Measurements from ENCODE around the gene CNPPD1.

Gene CNPPD1

DNA sequence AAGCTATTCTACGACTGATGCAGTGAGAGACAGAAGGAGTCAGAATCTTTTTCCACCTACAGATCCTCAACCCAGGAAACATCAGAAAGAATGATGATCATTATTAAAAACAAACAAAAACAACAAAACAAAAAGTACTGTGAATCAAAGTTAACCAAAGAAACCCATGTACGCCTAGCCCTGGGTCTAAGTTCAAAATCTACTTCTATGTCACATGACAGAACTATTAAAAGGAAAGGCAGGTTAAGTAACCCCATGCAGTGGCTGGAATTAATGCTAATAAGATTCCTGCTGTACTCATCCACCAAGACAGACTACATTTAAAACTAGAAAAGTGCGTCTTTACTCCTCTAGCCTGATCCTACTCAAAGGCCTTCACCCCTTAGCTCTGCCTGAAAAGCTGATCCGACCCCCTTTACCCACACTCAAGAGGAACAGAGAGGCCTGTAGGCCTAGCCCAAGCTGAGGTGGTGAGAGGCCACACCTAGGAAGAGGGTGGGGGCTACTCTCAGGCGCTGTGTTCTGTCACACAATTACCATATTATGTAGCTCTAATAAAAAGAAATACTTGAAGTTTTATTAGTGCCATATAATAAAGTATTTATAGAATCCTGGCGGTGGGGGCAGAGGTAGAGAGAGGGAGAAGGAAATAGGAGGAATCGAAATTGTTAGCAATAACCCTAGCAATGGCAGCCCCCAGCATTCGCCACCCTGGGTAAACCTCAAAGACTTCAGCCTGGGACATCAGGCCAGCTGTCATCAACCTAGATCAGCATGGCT lies 53.2 kb downstream of the CNPPD1 start:
- H3K27me3 ChIP-seq (ENCODE audit: control insufficient read depth in 1 of 2, insufficient read depth in 2 of 2, low read length in 2 of 2), result no peaks in the 10 kb centered on the region
- peak overlapping the region in 1 of 2 donors; percentile 36 for H3K4me3 ChIP-seq (ENCODE audit: low read depth in 1 of 2, low read length in 2 of 2)
- H3K27ac ChIP-seq (ENCODE audit: low read depth, low read length), result peak overlapping the region; percentile 43
- no peaks in the 10 kb centered on the region for H3K36me3 ChIP-seq (ENCODE audit: control insufficient read depth in 1 of 2, insufficient read depth in 2 of 2, low read length in 2 of 2)
- H3K9me3 ChIP-seq (ENCODE audit: control insufficient read depth in 1 of 2, low read length in 2 of 2), result no peaks in the 10 kb centered on the region
- peaks cover 68 to 73% of the 10 kb centered on the region in 2 donors for H3K4me1 ChIP-seq (ENCODE audit: control insufficient read depth in 1 of 2, insufficient read depth in 2 of 2, low read length in 2 of 2)
- peak overlapping the region; percentile 12 to 30 for H3K9ac ChIP-seq (ENCODE audit: low read depth in 1 of 2, low read length in 2 of 2)

DNA sequence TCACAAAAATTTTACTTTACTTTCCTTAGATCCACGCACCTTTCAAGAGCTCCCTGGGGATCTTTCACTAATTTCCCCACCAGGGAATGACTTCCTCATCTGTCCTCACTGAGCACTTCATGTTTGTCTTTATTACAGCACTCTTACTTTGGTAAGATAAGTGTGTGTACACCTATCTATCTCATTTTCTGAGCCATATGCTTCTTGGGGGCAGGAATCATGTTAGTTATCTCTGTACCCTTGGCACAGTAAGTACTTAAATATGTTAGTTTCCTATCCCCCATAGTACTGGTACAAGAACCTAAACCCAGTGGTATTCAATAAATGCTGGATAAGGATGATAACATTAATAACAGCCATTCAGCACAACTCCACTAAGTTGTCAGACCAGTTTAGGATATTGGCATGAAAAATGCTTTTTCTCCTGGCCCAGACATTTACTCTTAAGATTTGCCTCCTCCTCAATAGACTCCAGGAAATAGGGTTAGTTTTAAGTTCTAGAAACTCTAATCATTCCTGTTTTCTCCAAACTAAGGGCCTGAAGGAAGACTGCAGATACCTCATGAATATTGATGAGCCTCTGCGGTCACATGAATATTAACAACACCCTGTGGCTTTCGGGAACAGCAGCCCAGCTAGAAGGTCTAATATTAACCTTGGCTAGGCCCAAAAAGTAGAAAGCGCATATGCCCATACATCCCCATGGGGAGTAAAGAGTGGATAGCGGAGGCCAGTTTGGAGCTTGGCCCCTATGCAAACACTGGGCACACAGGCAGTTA lies 54.3 kb downstream of the CNPPD1 start:
- peak overlapping the region in 1 of 2 donors; percentile 36 for H3K4me3 ChIP-seq (ENCODE audit: low read depth in 1 of 2, low read length in 2 of 2)
- H3K27me3 ChIP-seq (ENCODE audit: control insufficient read depth in 1 of 2, insufficient read depth in 2 of 2, low read length in 2 of 2), result no peaks in the 10 kb centered on the region
- no peaks in the 10 kb centered on the region for H3K9me3 ChIP-seq (ENCODE audit: control insufficient read depth in 1 of 2, low read length in 2 of 2)
- H3K9ac ChIP-seq (ENCODE audit: low read depth in 1 of 2, low read length in 2 of 2), result peak overlapping the region in 1 of 2 donors; percentile 34
- peak overlapping the region; percentile 70 for H3K27ac ChIP-seq (ENCODE audit: low read depth, low read length)
- no peaks in the 10 kb centered on the region for H3K36me3 ChIP-seq (ENCODE audit: control insufficient read depth in 1 of 2, insufficient read depth in 2 of 2, low read length in 2 of 2)
- H3K4me1 ChIP-seq (ENCODE audit: control insufficient read depth in 1 of 2, insufficient read depth in 2 of 2, low read length in 2 of 2), result peaks cover 62 to 69% of the 10 kb centered on the region in 2 donors
